GM18519 (cell line): ENCODE results near the gene SERPINA3.

ENCODE experiments used
- ATAC-seq: cut with Tn5 transposase; IDR thresholded peaks from one replicate; pipeline ENCODE4 v1.9.1; 2021; ENCODE audit warnings: mild to moderate bottlenecking, moderate library complexity; ENCODE audit not compliant: unreplicated experiment, low FRiP score

SERPINA3 gene

GRCh38 chr14:94612580-94613554, 676 bp downstream of the SERPINA3 start:
- no peak for ATAC-seq

GRCh38 chr14:94613720-94614644, 1.8 kb downstream of the SERPINA3 start:
- ATAC-seq: no peak

- no peak for ATAC-seq
Observed at GRCh38 chr14:94614802-94615201, 2.6 kb downstream of the SERPINA3 start.

- ATAC-seq: no peak
Observed at GRCh38 chr14:94615254-94615653, 3.1 kb downstream of the SERPINA3 start.

GRCh38 chr14:94615823-94616570, 3.8 kb downstream of the SERPINA3 start:
- no peak for ATAC-seq

- ATAC-seq: no peak
Observed at GRCh38 chr14:94617366-94617941, 5.3 kb downstream of the SERPINA3 start.

GRCh38 chr14:94617988-94618822, 6.0 kb downstream of the SERPINA3 start:
- ATAC-seq: no peak

- ATAC-seq: no peak
Observed at GRCh38 chr14:94619297-94619696, 7.1 kb downstream of the SERPINA3 start.

GRCh38 chr14:94620597-94620996, 8.4 kb downstream of the SERPINA3 start:
- no peak for ATAC-seq

- ATAC-seq: no peak
Observed at GRCh38 chr14:94621358-94622134, 9.4 kb downstream of the SERPINA3 start.

GRCh38 chr14:94622653-94623421, 10.6 kb downstream of the SERPINA3 start:
- no peak for ATAC-seq

GRCh38 chr14:94623422-94623809, 11.2 kb downstream of the SERPINA3 start:
- no peak for ATAC-seq

- ATAC-seq: no peak
Observed at GRCh38 chr14:94623856-94624499, 11.8 kb downstream of the SERPINA3 start.

GRCh38 chr14:94624537-94625352, 12.6 kb downstream of the SERPINA3 start:
- no peak for ATAC-seq

GRCh38 chr14:94625353-94625635, 13.1 kb downstream of the SERPINA3 start:
- no peak for ATAC-seq

- ATAC-seq: no peak
Observed at GRCh38 chr14:94628578-94628977, 16.4 kb downstream of the SERPINA3 start.

GRCh38 chr14:94630396-94630795, 18.2 kb downstream of the SERPINA3 start:
- no peak for ATAC-seq
